ENCODE results near the gene RBM44. TPM values are rescaled to one million over a fixed set of nuclear protein-coding genes. Genes with fewer than 3 reads are reported as not detected.
A peak's percentile ranks its signal among the peaks of the same experiment; 100 is the strongest.

Gene RBM44
- polyA plus RNA-seq, 1 donor from 2014 or later, result 2.5 TPM

DNA sequence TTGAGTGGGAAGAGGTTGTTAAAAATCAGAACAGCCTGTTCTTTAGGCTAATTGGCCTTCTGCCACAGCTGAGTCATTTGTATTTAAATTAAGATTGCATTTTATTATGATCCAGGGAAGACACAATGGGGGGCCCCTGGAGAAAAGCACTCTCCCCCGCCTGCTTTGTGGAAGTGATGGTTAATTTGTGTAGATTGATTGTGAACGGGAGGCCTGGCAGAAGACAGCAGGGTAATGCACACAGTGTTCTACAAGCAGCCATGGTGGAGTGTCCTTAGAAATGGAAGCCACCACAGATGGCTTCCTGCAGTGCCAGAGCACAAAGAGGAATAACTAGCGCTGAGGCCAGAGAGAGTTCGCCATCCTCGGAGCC lies 80.5 kb downstream of the RBM44 start:
- TF ChIP-seq MXI1 (conservative IDR thresholded peaks at IDR 0.05; ENCODE audit: poor library complexity, severe bottlenecking) (no peak), POLR2AphosphoS5 (IDR thresholded peaks at IDR 0.05) (peak; percentile 14)
- Histone ChIP-seq H3K27ac (ENCODE audit: low read length) (peak overlapping the region; percentile 36), H3K9me2 (ENCODE audit: insufficient read depth, low read length) (no peaks in the 10 kb centered on the region)

DNA sequence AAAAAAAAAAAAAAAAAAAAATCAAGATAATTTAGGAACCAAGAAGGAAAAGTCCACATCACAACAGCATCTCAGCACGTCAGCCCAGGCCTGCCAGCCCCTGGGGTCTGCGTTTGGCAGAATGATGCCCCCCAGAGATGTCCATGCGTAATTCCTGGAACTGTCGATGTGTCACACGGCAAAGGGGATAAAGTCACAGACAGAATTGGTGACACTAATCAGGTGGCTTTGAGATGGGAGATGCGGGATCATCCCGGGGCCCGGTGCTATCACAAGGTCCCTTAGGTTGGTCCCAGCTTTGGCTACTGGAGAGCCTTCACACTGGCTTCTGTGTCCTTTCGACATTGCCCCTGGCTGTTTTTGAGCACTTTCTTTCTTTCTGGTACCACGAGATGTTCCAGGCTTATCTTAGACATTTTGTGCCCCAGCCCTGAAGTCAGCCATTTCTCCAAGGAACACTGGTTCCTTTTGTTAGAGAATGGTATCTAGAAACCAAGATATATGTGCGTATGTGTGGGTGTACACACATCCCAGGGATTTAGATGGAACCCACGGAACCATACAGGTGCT lies 81.5 kb downstream of the RBM44 start:
- TF ChIP-seq, protein P1, sequence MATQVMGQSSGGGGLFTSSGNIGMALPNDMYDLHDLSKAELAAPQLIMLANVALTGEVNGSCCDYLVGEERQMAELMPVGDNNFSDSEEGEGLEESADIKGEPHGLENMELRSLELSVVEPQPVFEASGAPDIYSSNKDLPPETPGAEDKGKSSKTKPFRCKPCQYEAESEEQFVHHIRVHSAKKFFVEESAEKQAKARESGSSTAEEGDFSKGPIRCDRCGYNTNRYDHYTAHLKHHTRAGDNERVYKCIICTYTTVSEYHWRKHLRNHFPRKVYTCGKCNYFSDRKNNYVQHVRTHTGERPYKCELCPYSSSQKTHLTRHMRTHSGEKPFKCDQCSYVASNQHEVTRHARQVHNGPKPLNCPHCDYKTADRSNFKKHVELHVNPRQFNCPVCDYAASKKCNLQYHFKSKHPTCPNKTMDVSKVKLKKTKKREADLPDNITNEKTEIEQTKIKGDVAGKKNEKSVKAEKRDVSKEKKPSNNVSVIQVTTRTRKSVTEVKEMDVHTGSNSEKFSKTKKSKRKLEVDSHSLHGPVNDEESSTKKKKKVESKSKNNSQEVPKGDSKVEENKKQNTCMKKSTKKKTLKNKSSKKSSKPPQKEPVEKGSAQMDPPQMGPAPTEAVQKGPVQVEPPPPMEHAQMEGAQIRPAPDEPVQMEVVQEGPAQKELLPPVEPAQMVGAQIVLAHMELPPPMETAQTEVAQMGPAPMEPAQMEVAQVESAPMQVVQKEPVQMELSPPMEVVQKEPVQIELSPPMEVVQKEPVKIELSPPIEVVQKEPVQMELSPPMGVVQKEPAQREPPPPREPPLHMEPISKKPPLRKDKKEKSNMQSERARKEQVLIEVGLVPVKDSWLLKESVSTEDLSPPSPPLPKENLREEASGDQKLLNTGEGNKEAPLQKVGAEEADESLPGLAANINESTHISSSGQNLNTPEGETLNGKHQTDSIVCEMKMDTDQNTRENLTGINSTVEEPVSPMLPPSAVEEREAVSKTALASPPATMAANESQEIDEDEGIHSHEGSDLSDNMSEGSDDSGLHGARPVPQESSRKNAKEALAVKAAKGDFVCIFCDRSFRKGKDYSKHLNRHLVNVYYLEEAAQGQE (IDR thresholded peaks at IDR 0.05; ENCODE audit: borderline replicate concordance), result no peak
- no peak for TF ChIP-seq RAD21 (conservative IDR thresholded peaks at IDR 0.05)
- TF ChIP-seq EZH2 (IDR thresholded peaks at IDR 0.05; ENCODE audit: borderline replicate concordance, insufficient read depth, low read length, poor library complexity, severe bottlenecking), result no peak
- TF ChIP-seq SMC3 (conservative IDR thresholded peaks at IDR 0.05; ENCODE audit: poor library complexity), result no peak
- TF ChIP-seq, protein P2, sequence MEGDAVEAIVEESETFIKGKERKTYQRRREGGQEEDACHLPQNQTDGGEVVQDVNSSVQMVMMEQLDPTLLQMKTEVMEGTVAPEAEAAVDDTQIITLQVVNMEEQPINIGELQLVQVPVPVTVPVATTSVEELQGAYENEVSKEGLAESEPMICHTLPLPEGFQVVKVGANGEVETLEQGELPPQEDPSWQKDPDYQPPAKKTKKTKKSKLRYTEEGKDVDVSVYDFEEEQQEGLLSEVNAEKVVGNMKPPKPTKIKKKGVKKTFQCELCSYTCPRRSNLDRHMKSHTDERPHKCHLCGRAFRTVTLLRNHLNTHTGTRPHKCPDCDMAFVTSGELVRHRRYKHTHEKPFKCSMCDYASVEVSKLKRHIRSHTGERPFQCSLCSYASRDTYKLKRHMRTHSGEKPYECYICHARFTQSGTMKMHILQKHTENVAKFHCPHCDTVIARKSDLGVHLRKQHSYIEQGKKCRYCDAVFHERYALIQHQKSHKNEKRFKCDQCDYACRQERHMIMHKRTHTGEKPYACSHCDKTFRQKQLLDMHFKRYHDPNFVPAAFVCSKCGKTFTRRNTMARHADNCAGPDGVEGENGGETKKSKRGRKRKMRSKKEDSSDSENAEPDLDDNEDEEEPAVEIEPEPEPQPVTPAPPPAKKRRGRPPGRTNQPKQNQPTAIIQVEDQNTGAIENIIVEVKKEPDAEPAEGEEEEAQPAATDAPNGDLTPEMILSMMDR (IDR thresholded peaks at IDR 0.05; ENCODE audit: poor library complexity, severe bottlenecking), result no peak
- TF ChIP-seq EP300 (conservative IDR thresholded peaks at IDR 0.05; ENCODE audit: poor library complexity, severe bottlenecking), result no peak
- TF ChIP-seq MXI1 (conservative IDR thresholded peaks at IDR 0.05; ENCODE audit: poor library complexity, severe bottlenecking), result no peak
- no peak for TF ChIP-seq POLR2AphosphoS5 (IDR thresholded peaks at IDR 0.05)
- no peak for TF ChIP-seq TAF1 (IDR thresholded peaks at IDR 0.05; ENCODE audit: low read depth)
- H3K9me3 ChIP-seq (ENCODE audit: low read length), result no peaks in the 10 kb centered on the region
- H3K4me3 ChIP-seq (ENCODE audit: low read length), result no peak overlapping the region
- H3K4me2 ChIP-seq (ENCODE audit: low read length), result no peak overlapping the region
- H3K27me3 ChIP-seq (ENCODE audit: insufficient read depth, low read depth, low read length), result no peaks in the 10 kb centered on the region
- H3K9ac ChIP-seq (ENCODE audit: low read length), result no peak overlapping the region
- no peak overlapping the region for H3K27ac ChIP-seq (ENCODE audit: low read length)
- H3F3A ChIP-seq (ENCODE audit: insufficient read depth, low read length, poor library complexity, severe bottlenecking), result no peaks in the 10 kb centered on the region
- no peak overlapping the region for H2AFZ ChIP-seq (ENCODE audit: low read depth, low read length)
- H3K36me3 ChIP-seq (ENCODE audit: insufficient read depth, low read length), result no peaks in the 10 kb centered on the region
- no peaks in the 10 kb centered on the region for H3K79me2 ChIP-seq (replicated peaks; ENCODE audit: insufficient read depth, low read length)
- no peaks in the 10 kb centered on the region for H3K9me2 ChIP-seq (ENCODE audit: insufficient read depth, low read length)
- H4K20me1 ChIP-seq (ENCODE audit: insufficient read depth), result no peaks in the 10 kb centered on the region

More for the DNA sequence above, 80.5 kb downstream of the RBM44 start:
- H2AFZ ChIP-seq (ENCODE audit: low read depth, low read length), result no peak overlapping the region
- H3K27me3 ChIP-seq (ENCODE audit: insufficient read depth, low read depth, low read length), result no peaks in the 10 kb centered on the region
- H3K36me3 ChIP-seq (ENCODE audit: insufficient read depth, low read length), result no peaks in the 10 kb centered on the region
- no peak overlapping the region for H3K9ac ChIP-seq (ENCODE audit: low read length)
- no peaks in the 10 kb centered on the region for H4K20me1 ChIP-seq (ENCODE audit: insufficient read depth)
- no peak overlapping the region for H3K4me2 ChIP-seq (ENCODE audit: low read length)
- no peaks in the 10 kb centered on the region for H3K9me3 ChIP-seq (ENCODE audit: low read length)
- no peaks in the 10 kb centered on the region for H3K79me2 ChIP-seq (replicated peaks; ENCODE audit: insufficient read depth, low read length)
- H3K4me3 ChIP-seq (ENCODE audit: low read length), result no peak overlapping the region
- no peaks in the 10 kb centered on the region for H3F3A ChIP-seq (ENCODE audit: insufficient read depth, low read length, poor library complexity, severe bottlenecking)

Data from neural cell (in vitro differentiated cells).